Panc1 (cell line): ENCODE data around the gene INHBB.

Experiments
- CTCF ChIP-seq: fragments of 450-650 bp; IDR thresholded peaks from 2 replicates; pipeline ENCODE4 v1.5.1; 2017; ENCODE audit warnings: mild to moderate bottlenecking
- POLR2AphosphoS5 ChIP-seq: IDR thresholded peaks from 2 replicates; pipeline ENCODE4 v1.6.1; 2012; ENCODE audit warnings: mild to moderate bottlenecking, low read depth, low read length, moderate library complexity
- SIN3A ChIP-seq: IDR thresholded peaks from 2 replicates; pipeline ENCODE4 v1.6.1; 2012; ENCODE audit warnings: low read depth, mild to moderate bottlenecking, low read length, moderate library complexity, borderline replicate concordance; ENCODE audit not compliant: insufficient read depth
- TF ChIP-seq, protein P1 (sequence below), 2 experiments: IDR thresholded peaks; 2 replicates each; pipeline ENCODE4 v1.6.1; 2011 to 2012; ENCODE audit warnings: low read depth in 2 of 2, control low read depth in 1 of 2, low read length in 1 of 2, mild to moderate bottlenecking in 1 of 2, moderate library complexity in 1 of 2; ENCODE audit not compliant: insufficient read depth in 1 of 2

DNA sequence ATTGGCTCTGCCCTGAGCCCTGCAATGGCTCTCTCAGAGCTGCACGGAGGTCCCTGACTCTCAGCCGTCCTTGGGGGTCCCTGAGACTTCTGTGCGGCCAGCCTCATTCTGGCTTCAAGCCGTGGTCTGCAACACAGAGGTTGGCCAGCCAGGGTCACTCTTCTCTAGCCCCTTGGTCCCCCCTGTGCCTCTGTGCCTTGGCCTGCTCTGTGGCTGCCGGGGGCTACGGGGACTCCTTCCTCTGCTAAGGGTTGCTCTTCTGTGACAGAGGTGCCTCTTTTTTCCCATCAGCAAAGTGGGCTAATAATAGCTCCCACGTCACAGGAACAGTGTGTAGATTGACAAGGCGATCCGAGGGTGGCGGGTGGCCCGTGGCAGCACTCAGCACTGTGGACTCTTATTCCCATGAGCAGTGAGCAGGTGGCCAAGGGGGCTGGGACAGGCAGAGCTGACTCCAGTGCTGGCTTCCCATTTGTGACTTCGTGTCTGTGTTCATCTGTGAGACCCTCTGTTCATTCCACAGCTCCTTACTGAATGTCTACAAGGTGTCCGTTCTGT, 19.4 kb downstream of the INHBB start:
- TF ChIP-seq CTCF, result no peak
- TF ChIP-seq POLR2AphosphoS5, result no peak
- TF ChIP-seq, protein P1, sequence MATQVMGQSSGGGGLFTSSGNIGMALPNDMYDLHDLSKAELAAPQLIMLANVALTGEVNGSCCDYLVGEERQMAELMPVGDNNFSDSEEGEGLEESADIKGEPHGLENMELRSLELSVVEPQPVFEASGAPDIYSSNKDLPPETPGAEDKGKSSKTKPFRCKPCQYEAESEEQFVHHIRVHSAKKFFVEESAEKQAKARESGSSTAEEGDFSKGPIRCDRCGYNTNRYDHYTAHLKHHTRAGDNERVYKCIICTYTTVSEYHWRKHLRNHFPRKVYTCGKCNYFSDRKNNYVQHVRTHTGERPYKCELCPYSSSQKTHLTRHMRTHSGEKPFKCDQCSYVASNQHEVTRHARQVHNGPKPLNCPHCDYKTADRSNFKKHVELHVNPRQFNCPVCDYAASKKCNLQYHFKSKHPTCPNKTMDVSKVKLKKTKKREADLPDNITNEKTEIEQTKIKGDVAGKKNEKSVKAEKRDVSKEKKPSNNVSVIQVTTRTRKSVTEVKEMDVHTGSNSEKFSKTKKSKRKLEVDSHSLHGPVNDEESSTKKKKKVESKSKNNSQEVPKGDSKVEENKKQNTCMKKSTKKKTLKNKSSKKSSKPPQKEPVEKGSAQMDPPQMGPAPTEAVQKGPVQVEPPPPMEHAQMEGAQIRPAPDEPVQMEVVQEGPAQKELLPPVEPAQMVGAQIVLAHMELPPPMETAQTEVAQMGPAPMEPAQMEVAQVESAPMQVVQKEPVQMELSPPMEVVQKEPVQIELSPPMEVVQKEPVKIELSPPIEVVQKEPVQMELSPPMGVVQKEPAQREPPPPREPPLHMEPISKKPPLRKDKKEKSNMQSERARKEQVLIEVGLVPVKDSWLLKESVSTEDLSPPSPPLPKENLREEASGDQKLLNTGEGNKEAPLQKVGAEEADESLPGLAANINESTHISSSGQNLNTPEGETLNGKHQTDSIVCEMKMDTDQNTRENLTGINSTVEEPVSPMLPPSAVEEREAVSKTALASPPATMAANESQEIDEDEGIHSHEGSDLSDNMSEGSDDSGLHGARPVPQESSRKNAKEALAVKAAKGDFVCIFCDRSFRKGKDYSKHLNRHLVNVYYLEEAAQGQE (IDR thresholded peaks at IDR 0.05; ENCODE audit: insufficient read depth in 1 of 2, low read depth in 2 of 2, low read length in 1 of 2), result no peak
- TF ChIP-seq SIN3A, result no peak
